ENCODE measurements around the gene POLR2H.

The POLR2H gene

GRCh38 chr3:184388936-184389230, 27.4 kb downstream of the POLR2H start:
- Histone ChIP-seq H3K4me2 (ENCODE audit: insufficient read depth, low read length) (no peak overlapping the region), H3K79me2 (ENCODE audit: insufficient read depth, low read length) (no peaks in the 10 kb centered on the region), H2AFZ (ENCODE audit: low read depth, low read length) (no peak overlapping the region), H3K9me3 (ENCODE audit: insufficient read depth, low read length, severe bottlenecking) (no peaks in the 10 kb centered on the region), H3K9ac (ENCODE audit: low read depth, low read length) (no peak overlapping the region), H3K36me3 (ENCODE audit: insufficient read depth, low read length) (no peaks in the 10 kb centered on the region), H4K20me1 (ENCODE audit: insufficient read depth, low read length) (no peaks in the 10 kb centered on the region), H3K4me3 (ENCODE audit: low read depth in 1 of 2, low read length in 2 of 2) (no peak overlapping the region), H3K27ac (ENCODE audit: low read length) (no peak overlapping the region), H3K27me3 (ENCODE audit: insufficient read depth, low read length, poor library complexity) (no peaks in the 10 kb centered on the region), H3K4me1 (ENCODE audit: insufficient read depth, low read length) (no peaks in the 10 kb centered on the region)
- DNase-seq, result no peak
- TF ChIP-seq CTCF (IDR thresholded peaks at IDR 0.05; ENCODE audit: borderline replicate concordance, extremely low read depth, low read length, poor library complexity, severe bottlenecking), result no peak
- no peak for TF ChIP-seq EZH2 (IDR thresholded peaks at IDR 0.05; ENCODE audit: borderline replicate concordance, low read depth, low read length, severe bottlenecking)
- ATAC-seq (ENCODE audit: insufficient read depth, low read depth), result no peak

GRCh38 chr3:184389384-184389783, 27.9 kb downstream of the POLR2H start:
- H2AFZ ChIP-seq (ENCODE audit: low read depth, low read length), result no peak overlapping the region
- H3K36me3 ChIP-seq (ENCODE audit: insufficient read depth, low read length), result no peaks in the 10 kb centered on the region
- H3K9ac ChIP-seq (ENCODE audit: low read depth, low read length), result no peak overlapping the region
- H3K9me3 ChIP-seq (ENCODE audit: insufficient read depth, low read length, severe bottlenecking), result no peaks in the 10 kb centered on the region
- H3K79me2 ChIP-seq (ENCODE audit: insufficient read depth, low read length), result no peaks in the 10 kb centered on the region
- no peak overlapping the region for H3K27ac ChIP-seq (ENCODE audit: low read length)
- TF ChIP-seq EZH2 (IDR thresholded peaks at IDR 0.05; ENCODE audit: borderline replicate concordance, low read depth, low read length, severe bottlenecking) (no peak), CTCF (IDR thresholded peaks at IDR 0.05; ENCODE audit: borderline replicate concordance, extremely low read depth, low read length, poor library complexity, severe bottlenecking) (no peak)
- no peak overlapping the region for H3K4me2 ChIP-seq (ENCODE audit: insufficient read depth, low read length)
- no peaks in the 10 kb centered on the region for H4K20me1 ChIP-seq (ENCODE audit: insufficient read depth, low read length)
- no peaks in the 10 kb centered on the region for H3K4me1 ChIP-seq (ENCODE audit: insufficient read depth, low read length)
- ATAC-seq (ENCODE audit: insufficient read depth, low read depth) (no peak), DNase-seq (no peak)
- H3K4me3 ChIP-seq (ENCODE audit: low read depth in 1 of 2, low read length in 2 of 2), result no peak overlapping the region
- H3K27me3 ChIP-seq (ENCODE audit: insufficient read depth, low read length, poor library complexity), result no peaks in the 10 kb centered on the region

- Histone ChIP-seq H3K36me3 (ENCODE audit: insufficient read depth, low read length) (no peaks in the 10 kb centered on the region), H3K27ac (ENCODE audit: low read length) (no peak overlapping the region), H3K9me3 (ENCODE audit: insufficient read depth, low read length, severe bottlenecking) (no peaks in the 10 kb centered on the region), H3K4me2 (ENCODE audit: insufficient read depth, low read length) (no peak overlapping the region), H3K27me3 (ENCODE audit: insufficient read depth, low read length, poor library complexity) (no peaks in the 10 kb centered on the region), H3K79me2 (ENCODE audit: insufficient read depth, low read length) (no peaks in the 10 kb centered on the region), H3K9ac (ENCODE audit: low read depth, low read length) (no peak overlapping the region), H3K4me3 (ENCODE audit: low read depth in 1 of 2, low read length in 2 of 2) (no peak overlapping the region), H3K4me1 (ENCODE audit: insufficient read depth, low read length) (no peaks in the 10 kb centered on the region), H2AFZ (ENCODE audit: low read depth, low read length) (no peak overlapping the region), H4K20me1 (ENCODE audit: insufficient read depth, low read length) (no peaks in the 10 kb centered on the region)
- no peak for ATAC-seq (ENCODE audit: insufficient read depth, low read depth)
- TF ChIP-seq CTCF (IDR thresholded peaks at IDR 0.05; ENCODE audit: borderline replicate concordance, extremely low read depth, low read length, poor library complexity, severe bottlenecking) (no peak), EZH2 (IDR thresholded peaks at IDR 0.05; ENCODE audit: borderline replicate concordance, low read depth, low read length, severe bottlenecking) (no peak)
- DNase-seq, result no peak
Measured at GRCh38 chr3:184389935-184390528, 28.5 kb downstream of the POLR2H start.

- DNase-seq (no peak), ATAC-seq (ENCODE audit: insufficient read depth, low read depth) (no peak)
- Histone ChIP-seq H3K4me2 (ENCODE audit: insufficient read depth, low read length) (no peak overlapping the region), H3K9me3 (ENCODE audit: insufficient read depth, low read length, severe bottlenecking) (no peaks in the 10 kb centered on the region), H3K27ac (ENCODE audit: low read length) (no peak overlapping the region), H3K4me1 (ENCODE audit: insufficient read depth, low read length) (no peaks in the 10 kb centered on the region), H3K79me2 (ENCODE audit: insufficient read depth, low read length) (no peaks in the 10 kb centered on the region), H2AFZ (ENCODE audit: low read depth, low read length) (no peak overlapping the region), H3K4me3 (ENCODE audit: low read depth in 1 of 2, low read length in 2 of 2) (no peak overlapping the region), H3K9ac (ENCODE audit: low read depth, low read length) (no peak overlapping the region), H3K36me3 (ENCODE audit: insufficient read depth, low read length) (no peaks in the 10 kb centered on the region), H3K27me3 (ENCODE audit: insufficient read depth, low read length, poor library complexity) (peaks cover 2% of the 10 kb centered on the region), H4K20me1 (ENCODE audit: insufficient read depth, low read length) (no peaks in the 10 kb centered on the region)
- TF ChIP-seq CTCF (IDR thresholded peaks at IDR 0.05; ENCODE audit: borderline replicate concordance, extremely low read depth, low read length, poor library complexity, severe bottlenecking) (no peak), EZH2 (IDR thresholded peaks at IDR 0.05; ENCODE audit: borderline replicate concordance, low read depth, low read length, severe bottlenecking) (no peak)
Measured at GRCh38 chr3:184391266-184391665, 29.8 kb downstream of the POLR2H start.

Data from DND-41 (cell line).